Amniotic epithelial cell (primary cell): Measurements from ENCODE around the gene AP4S1.
"Not testable (repeated sequence)": the region's sequence is repeated elsewhere in the genome, so short reads cannot be mapped to it uniquely, and the experiment has no call there.

Experiments
- DNase-seq: peaks from one replicate; pipeline ENCODE4 v3.0.0-alpha.2; 2010; ENCODE audit warnings: low read depth

The AP4S1 gene

DNA sequence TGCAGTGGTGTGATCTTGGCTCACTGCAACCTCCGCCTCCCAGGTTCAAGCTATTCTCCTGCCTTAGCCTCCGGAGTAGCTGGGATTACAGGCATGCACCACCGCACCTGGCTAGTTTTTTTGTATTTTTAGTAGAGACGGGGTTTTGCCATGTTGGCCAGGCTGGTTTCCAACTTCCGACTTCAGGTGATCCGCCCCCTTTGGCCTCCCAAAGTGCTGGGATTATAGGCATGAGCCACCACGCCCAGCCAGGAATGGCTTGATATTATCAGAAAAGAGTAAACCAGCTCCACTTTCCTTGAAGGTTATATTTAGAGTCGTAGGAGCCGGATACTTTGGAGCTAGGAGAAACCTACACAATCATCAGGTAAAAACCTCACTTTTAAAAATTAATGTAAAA, 61.0 kb downstream of the AP4S1 start:
- not testable (repeated sequence) for DNase-seq

DNA sequence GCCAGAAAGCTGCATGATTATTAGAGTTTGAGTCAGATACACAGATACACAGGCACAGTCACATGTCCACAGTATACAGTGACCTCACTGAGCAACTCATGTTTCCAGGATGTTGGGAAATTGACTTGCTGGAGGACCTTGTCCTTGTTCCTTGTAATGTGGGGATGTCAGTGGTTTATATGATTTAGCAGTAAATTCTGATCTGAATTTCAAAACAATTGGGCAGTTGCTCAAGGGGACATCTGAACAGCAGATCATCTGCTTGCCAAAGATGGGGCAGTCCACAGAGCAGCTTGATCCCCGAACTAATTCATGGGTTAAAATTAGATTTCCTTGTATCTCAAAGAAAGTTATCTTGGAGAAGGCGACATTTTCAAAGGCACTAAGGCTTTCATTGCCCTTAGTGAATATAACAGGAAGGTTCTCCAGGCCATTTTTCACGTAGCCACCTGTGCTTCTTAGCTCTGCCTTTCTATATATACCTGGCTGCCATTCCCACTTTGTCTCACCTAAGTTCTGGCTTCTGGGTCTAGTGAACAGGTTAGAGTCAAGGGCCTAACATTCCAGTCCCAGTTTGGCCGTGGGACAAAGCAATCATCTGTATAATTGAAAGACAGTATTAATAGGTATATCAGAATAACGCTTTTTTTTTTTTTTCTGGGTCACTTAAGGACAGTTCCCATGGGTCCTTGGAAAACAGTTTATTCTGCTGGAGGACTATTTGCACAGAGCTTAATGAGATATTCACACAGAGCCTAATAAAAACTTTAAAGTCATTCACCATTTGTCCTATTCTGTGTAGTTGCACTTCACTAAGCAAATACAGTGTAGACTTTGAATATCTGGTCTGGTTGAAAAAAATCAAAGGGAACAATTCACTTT, 65.7 kb downstream of the AP4S1 start:
- peak; percentile 95 for DNase-seq

DNA sequence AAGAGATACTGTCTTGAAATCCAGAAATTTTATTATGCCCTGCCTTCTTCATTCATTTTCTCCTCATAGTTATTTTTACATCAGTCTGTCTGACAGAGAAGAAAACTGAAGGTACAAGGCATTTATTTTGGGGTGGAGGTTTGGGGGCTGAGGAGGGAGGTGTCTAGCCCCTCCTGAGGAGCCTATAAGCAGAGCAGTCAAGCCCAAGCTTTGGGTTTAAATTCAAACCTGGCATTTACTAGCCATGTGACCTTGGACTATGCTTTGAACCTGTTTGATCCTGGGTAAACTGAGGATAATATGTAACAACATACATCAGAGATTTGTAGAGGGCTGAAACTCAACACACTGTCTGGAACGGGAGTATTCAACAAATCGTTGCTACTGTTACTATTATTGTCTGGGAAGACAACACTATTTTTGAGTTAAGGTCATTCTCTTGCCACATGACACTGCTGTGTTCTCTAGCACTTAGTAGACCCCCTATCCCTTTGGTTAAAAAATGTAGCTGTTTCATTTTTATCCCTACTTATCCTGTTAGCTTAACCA, 66.8 kb downstream of the AP4S1 start:
- no peak for DNase-seq

DNA sequence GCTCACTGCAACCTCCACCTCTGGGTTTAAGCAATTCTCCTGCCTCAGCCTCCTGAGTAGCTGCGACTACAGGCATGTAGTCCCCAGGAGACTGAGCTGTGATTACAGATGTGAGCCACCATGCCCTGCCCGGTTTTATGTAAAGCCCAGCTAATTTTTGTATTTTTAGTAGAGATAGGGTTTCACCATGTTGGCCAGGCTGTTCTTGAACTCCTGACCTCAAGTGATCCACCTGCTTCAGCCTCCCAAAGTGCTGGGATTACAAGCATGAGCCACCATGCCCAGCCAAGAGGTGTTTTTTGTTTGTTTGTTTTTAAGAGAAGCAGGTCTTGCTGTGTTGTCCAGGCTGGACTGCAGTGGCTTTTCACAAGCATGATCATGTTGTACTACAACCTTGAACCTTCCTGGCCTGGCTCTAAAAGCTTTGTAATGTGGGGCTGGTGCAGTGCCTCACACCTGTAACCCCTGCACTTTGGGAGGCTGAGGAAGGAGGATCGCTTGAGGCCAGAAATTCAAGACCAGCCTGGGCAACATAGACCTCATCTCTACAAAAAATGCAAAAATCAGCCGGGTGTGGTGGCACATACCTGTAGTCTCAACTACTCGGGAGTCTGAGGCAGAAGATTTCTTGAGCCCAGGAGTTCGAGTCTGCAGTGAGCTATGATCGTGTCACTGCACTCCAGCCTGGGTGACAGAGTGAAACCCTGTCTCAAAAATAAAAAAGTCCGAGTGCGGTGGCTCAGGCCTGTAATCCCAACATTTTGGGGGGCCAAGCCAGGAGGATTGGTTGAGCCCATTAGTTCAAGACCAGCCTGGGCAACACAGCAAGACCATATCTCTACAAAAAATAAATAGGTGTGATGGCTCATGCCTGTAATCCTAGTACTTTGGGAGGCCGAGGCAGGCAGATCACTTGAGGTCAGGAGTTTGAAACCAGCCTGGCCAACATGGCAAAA, 68.7 kb downstream of the AP4S1 start:
- DNase-seq, result not testable (repeated sequence)

DNA sequence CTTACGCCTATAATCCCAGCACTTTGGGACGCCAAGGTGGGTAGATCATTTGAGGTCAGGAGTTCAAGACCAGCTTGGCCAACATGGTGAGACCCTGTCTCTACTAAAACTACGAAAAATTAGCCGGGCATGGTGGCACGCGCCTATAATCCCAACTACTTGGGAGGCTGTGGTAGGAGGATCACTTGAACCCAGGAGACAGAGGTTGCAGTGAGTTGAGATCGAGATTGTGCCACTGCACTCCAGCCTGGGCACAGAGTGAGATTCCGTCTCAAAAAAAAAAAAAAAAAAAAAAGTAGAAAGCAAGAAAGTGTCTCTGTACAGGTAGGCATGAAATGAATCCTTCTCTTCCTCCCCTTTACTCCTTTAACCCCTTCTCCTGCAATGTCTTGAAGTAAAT, 70.4 kb downstream of the AP4S1 start:
- not testable (repeated sequence) for DNase-seq

DNA sequence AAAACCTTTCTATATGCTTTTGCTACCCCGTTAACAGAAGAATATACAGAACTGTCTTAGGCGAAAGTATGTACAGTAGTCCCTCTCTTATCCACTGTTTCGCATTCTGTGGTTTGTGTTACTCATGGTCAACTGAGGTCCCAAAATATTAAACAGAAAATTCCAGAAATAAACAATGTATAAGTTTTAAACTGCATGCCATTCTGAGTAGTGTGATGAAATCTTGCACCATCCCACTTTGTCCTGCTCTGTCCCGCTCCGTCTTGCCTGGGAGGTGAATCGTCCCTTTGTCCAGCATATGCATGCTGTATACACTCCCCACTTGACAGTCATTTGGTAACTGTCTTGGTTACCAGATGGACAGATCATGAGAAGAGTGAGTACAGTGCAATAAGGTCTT, 70.8 kb downstream of the AP4S1 start:
- peak; percentile 75 for DNase-seq

DNA sequence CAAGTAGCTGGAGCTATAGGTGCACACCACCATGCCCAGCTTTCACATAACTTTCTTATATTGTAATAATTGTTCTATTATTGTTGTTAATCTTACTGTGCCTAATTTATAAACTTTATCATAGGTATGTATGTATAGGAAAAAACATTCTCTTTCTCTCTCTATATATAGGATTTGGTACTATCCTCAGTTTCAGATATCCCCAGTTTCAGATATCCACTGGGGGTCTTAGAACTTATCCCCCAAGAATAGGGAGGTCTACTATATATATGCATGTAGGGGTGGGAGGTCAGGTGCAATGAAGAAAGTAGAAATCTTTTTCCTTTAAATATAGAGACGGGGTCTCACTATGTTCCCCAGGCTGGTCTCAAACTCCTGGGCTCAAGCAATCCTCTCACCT, 71.6 kb downstream of the AP4S1 start:
- no peak for DNase-seq

DNA sequence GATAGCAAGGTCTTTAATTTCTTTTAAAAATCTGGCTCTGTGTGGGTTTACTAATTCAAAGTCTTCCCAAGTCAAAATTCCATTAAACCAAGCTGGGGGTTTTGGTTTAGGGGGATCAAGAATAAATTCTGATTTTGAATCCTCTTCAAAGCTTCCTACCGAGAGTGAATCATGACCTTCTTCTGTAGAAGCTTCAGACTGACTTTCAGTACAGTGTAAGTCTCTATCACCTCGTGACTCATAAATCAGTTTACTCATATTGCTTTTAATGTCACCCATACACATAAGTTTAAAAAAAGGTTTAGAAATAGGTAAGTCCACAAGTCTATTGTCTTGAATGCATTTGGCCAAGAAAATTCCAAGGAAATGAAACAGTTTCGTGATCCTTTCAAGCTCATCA, 81.3 kb downstream of the AP4S1 start:
- peak; percentile 65 for DNase-seq

DNA sequence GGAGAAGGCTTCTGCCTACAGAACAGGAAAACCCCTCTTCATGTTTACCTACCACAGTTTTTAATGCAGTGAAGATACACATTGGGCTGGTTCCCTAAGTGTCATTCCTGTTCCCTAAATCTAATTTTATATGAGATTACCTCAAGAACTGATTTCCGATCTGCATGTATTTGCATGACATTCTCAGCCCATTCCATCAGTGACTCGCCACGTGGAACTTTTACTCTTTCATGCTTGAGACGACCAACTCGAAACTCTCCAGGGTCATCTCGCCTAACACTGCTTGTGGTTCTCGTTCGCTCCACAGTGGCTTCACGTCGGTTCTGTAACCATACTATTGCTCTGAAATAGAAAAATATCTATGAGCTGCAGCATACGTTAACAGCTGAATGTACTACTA, 83.8 kb downstream of the AP4S1 start:
- no peak for DNase-seq

DNA sequence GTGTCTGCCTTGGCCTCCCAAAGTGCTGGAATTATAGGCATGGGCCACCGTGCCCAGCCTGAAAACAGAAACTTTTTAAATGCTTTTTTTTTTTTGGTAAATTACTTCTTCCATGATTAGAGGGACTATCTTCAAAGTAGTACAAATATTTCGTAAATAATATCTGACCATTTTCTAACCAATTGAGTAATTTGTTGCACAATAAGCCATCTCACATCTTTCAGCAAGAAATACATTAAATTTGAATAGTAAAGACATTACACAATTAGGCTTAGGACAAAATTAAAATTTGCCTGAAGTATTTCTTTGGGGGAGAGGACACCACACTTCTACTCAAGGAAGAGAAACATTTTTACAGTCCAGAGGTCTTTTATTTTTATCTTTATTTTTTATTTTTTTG, 85.4 kb downstream of the AP4S1 start:
- peak; percentile 58 for DNase-seq

DNA sequence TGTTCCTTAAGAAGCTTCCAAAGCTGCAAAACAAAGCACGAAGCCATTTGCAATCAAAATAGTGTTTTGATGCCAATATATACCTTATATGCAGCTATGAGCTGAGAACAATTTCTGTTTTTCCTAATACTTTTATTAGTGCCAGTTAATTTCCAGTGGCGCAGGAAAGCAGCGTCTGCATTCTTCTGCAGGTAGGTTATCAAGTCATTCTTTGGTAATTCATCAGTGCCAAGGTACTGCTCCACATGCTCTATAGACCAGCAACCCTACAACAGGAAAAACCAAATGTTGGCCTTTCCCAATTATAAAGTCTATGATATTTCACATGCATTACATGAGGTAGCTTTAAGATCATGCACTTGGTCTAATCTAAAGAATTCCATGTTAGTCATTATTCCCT, 88.3 kb downstream of the AP4S1 start:
- DNase-seq, result no peak

DNA sequence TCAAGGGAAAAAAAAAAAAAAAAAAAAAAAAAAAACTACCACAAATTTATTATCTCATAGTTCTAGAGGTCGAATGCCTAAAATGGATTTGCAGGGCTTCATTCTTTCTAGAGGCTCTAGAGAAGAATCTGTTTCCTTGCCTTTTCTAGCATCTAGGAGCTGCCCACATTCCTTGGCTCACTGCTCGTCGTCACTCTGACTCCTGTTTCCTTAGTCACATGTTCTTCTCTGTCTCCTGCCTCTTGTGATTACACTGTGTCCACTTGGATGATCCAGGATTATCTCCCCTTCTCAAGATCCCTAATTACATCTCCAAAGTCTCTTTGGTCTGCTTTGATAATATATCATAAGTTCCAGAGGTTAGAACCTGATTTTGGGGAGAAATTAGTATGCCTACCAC, 93.4 kb downstream of the AP4S1 start:
- peak; percentile 26 for DNase-seq

DNA sequence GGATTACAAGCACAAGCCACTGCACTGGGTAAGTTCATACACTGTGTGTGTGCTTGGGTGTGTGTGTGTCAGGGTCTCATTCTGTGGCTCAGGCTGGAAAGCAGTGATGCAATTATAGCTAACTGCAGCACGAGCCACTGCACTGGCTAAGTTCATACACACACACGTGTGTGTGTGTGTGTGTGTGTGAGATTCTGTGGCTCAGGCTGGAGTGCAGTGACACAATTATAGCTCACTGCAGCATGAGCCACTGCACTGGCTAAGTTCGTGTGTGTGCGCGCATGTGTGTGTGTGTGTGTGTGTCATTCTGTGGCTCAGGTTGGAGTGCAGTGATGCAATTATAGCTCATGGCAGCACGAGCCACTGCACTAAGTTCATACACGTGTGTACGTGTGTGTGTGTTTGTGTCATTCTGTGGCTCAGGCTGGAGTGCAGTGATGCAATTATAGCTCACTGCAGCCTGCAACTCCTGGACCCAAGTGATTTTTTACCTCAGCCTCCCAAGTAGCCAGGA, 96.7 kb downstream of the AP4S1 start:
- DNase-seq, result peak; percentile 57

DNA sequence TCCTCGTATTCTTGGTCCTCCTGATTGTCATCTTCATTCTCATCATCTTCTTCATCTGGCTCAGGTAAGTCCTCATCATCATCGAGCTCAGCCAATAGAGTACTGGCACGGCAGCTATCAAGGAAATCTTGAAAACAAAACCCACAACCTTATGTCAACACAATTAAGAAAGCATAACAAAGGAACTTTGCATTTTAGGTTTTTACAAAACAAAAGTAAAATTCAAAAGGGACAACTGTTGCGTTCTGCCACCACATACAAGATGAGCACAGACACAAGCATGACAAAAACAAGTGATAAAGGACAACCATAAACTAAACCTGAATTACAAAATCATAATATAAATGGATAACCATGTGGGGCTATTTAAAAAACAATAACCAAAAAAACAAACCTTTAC, 97.5 kb downstream of the AP4S1 start:
- no peak for DNase-seq

DNA sequence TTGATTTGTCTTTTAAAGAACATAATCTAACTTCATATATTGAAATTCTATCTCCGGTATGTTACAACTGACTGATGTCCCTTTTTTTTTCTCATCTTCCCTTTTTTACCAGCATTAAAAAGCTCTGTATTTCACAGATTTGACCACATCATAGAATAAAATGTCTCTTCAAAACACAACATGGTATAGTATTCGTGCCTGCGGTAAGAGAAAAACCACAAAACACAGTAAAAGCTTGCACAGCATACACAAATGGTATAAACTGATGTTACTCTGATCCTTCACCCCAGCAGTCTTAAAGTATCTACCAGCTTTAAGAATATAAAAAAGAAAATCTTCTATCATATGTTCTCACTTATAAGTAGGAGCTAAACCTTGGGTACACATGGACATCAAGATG, 98.7 kb downstream of the AP4S1 start:
- DNase-seq, result no peak

DNA sequence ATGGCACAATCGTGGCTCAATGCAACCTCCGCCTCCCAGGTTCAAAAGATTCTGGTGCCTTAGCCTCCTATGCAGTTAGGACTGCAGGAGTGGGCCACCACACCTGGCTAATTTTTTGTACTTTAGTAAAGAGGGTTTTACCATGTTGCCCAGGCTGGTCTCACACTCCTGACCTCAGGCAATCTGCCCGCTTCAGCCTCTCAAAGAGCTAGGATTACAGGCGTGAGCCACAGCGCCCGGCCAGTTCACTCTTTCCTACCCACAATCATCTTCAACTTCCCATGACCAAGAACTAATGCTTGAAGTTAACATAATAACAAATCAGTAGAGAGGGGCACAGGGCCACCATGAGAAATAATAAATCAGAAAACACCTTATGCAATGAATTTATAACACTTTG, 99.8 kb downstream of the AP4S1 start:
- DNase-seq, result no peak

DNA sequence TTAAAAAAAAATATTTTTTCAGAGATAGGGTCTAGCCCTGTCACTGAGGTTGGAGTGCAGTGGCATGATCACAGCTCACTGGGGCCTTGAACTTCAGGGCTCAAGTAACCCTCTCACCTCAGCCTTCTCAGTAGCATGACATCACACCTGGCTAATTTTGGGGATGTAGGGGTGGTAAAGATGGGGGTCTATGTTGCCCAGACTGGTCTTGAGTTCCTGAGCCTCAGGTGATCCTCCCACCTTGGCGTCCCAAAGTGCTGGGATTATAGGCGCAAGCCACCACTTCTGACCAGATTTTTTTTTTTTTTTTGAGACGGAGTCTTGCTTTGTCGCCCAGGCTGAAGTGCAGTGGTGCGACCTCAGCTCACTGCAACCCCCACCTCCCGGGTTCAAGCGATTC, 101.2 kb downstream of the AP4S1 start:
- no peak for DNase-seq

DNA sequence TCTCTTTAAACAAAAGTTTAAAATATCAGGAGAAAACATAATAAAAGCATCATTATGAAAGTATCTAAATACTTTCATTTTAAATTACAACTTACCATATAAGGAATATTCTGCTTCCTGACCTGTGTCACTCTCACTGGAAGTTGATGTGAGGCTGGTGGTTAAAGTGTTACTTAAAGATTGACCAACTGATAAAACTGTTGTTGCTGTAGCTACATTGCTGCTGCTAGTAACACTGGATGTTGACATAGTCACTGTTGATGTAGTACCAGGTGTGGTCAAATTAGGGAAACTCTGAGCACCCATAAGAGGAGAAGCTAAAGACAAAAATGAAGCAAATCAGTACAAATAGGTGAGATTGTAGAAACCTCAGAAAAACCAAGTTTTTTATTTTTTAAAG, 102.2 kb downstream of the AP4S1 start:
- peak; percentile 16 for DNase-seq

DNA sequence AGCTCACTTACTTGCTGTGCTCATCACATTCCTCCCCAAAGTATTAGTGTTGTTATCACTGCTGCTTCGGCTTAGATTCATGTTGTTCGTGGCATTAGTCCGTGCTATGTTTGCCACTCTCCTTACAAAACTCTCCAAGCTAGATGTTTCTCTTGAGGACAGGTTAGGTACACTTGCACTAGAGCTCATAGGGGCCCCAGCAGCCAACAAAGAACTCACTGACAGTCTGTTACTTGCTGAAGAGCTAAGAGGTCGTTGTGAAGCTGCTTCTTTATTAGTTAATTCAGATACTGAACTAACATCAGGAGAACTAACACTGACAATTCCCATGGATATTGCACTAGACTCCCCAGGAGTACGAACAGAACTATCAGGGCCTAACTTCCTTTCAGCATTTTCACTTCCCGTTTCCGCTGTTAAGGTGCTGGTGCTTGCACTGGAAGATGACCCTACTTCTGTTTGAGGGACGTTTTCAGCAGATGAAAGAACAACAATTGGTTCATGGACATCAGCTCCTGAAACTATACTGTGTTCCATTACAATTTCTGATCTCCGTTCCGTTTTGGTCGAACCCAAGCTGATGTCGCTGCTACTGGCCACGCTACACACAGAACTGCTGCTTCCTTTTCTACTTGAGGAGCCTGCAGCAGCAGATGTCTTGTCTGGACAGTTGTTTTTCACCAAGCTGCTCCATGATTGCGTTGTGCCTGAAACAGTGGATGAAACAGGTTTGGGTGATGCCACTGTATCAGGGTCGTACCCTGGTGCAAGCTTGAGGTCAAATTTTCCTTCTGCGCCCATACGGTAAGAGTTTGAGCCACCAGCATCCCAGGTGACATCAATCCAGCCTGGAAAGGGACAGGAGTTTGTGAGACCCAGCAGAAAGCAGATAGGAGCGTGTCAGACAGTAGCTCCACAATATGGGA, 103.4 kb downstream of the AP4S1 start:
- no peak for DNase-seq

DNA sequence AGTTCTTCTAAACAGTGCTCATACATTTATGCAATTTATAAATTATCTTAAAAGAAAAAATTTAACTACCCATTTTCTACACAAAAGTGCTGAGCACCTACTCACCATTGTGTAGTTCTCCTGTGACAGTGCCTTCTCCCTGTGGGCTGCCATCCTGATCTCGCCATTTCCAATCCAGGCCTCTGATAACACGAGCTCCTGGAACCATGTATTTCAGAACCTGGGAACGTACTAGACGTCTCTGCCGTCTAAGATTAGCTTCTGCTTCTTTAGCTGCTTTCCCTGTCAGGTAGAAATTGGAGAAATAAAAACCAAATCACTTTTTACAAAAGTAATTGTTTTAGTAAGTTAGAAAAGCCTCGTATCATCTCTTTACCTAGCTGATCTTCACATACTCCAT, 107.7 kb downstream of the AP4S1 start:
- DNase-seq, result no peak

DNA sequence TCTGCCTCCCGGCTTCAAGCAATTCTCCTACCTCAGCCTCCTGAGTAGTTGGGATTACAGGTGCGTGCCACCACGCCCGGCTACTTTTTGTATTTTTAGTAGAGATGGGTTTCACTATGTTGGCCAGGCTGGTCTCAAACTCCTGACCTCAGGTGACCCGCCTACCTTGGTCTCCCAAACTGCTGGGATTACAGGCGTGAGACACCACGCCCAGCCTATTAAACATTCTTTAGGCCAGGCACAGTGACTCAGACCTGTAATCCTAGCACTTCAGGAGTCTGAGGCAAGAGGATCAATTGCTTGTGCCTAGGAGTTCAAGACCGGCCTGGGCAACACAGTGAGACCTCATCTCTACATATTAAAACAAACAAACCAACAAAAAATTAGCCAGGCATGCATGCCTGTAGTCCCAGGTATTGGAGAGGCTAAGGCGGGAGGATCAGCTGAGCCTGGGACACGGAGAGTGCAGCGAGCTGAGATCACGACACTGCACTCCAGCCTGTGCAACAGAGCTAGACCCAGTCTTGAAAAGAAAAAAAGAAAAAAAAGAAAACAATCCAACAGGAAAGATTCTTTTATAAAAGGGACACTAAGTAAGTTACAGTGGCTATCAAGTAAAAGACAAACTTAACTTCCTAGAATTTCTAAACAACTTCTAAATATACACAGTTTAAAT, 111.9 kb downstream of the AP4S1 start:
- no peak for DNase-seq
